ENCODE data around the gene SLC43A1. TPM values are rescaled to one million over a fixed set of nuclear protein-coding genes. Genes with fewer than 3 reads are reported as not detected.

The SLC43A1 gene
- total RNA-seq = 2.1 TPM

GRCh38 chr11:57515332-57516060, at the start of gene SLC43A1:
TSS of gene SLC43A1 (minus strand) at chr11:57515702. CDS start at chr11:57514111, 1,591 bp downstream.

DNA sequence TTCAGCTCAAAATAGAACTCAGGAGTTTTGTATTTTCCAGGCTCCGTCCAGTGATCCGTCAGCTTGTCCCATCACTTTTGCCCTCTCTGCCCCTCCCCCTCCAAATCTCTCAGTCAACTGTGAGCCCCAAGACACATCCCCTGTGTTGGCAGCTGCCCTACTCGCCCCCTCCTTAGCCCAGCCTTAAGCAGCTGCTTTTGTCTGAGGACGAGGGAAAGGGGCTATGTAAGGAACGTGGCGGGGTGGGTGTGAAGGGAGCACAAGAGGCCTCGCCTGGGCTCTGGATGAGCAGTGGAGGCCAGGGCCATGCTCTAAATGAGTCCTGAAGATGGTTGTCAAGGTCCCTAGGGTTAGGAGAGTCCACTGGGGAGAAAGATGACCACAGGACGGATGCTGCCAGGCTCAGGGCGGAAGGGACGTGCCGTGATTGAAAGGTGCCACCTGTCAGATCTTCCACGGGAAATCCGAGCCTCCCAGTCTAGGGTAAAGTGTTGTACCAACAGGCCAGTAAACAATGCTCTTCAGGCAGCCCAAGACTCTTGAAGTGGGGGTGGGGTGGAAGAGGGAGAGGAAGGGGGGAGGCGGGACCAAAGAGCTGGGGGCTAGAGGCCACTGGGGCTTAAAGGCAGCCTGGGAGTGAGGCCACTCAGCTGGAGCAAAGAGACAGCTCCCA, 21.6 kb upstream of the SLC43A1 start, which contains the start of gene SMTNL1:
Gene SMTNL1, plus strand, starts transcription at position 649 of the 673 bp plus-strand sequence. CDS start 5,048 bp downstream, outside the sequence.

GRCh38 chr11:57530596-57531507, 15.3 kb upstream of the SLC43A1 start, which contains the start of gene TIMM10:
TSS of gene TIMM10 (minus strand) at chr11:57530754. CDS start at chr11:57530189, 565 bp downstream.

DNA sequence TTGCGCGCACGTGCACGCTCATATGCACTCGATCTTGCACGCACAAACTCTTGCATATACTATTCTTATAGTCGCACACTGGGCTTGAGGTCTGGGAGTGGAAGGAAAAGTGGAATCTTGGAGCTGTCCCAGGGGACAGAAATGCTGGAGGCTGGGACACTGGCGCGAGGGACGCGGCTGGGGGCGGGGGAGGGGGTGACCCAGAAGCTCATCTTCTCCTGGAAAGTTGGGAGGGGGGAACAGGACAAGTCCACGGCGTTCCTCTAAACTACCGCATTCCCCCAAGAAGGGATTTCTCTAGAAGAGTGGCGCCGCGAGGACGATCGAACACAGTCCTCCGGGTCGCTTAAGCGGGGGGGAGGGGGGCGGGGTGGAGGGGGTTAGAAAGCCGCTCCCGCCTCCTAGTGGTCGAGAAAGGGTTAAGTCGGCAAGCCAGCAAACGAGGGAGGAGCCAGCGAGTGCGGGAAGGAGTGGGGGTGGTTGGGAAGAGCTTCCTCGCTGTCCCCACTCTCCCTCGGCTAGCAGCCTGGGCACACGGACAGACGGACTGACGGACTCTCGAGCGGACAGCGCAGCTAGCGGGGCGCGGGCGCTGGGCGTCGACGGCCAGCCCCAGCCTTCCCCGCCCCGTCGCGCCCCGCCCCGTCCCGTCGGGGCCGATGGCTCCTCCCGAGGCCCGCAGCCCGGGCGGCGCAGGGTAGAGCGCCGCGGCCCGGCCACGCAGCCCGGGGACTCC, 55.3 kb downstream of the SLC43A1 start, which contains the start of gene RTN4RL2:
Gene RTN4RL2, plus strand, starts transcription at position 507 of the 736 bp plus-strand sequence. CDS start 338 bp downstream, outside the sequence.

Small RNA genes lying within 50 kb of the gene (small RNA-seq; reads per million reads assigned to genes)
- gene RN7SL605P (not detected), gene RNA5SP341 (not detected)

Other genes starting within 250 kb of the SLC43A1 start
- gene TNKS1BP1, start 190.8 kb downstream of the SLC43A1 start, total RNA-seq = 22.8 TPM
- 52.8 TPM for gene SSRP1, start 179.8 kb downstream of the SLC43A1 start, total RNA-seq
- gene P2RX3, start 177.3 kb downstream of the SLC43A1 start, total RNA-seq = 0.23 TPM
- gene PRG3, start 134.6 kb downstream of the SLC43A1 start, total RNA-seq = not detected
- 0.46 TPM for gene PRG2, start 125.1 kb downstream of the SLC43A1 start, total RNA-seq
- 8.8 TPM for gene SLC43A3, start 88.6 kb downstream of the SLC43A1 start, total RNA-seq
- 0.46 TPM for gene RTN4RL2, start 55.2 kb downstream of the SLC43A1 start, total RNA-seq
- gene TIMM10, start 15.1 kb upstream of the SLC43A1 start, total RNA-seq = 23.3 TPM
- not detected for gene SMTNL1, start 21.9 kb upstream of the SLC43A1 start, total RNA-seq
- 51.4 TPM for gene UBE2L6, start 52.0 kb upstream of the SLC43A1 start, total RNA-seq
- gene SERPING1, start 82.0 kb upstream of the SLC43A1 start, total RNA-seq = 9.5 TPM
- 2.5 TPM for gene YPEL4, start 134.2 kb upstream of the SLC43A1 start, total RNA-seq
- gene CLP1, start 142.1 kb upstream of the SLC43A1 start, total RNA-seq = 14.3 TPM
- gene ZDHHC5, start 152.4 kb upstream of the SLC43A1 start, total RNA-seq = 25.8 TPM
- 25.4 TPM for gene MED19, start 196.5 kb upstream of the SLC43A1 start, total RNA-seq
- 75.0 TPM for gene TMX2, start 196.9 kb upstream of the SLC43A1 start, total RNA-seq
- 46.4 TPM for gene SELENOH, start 225.8 kb upstream of the SLC43A1 start, total RNA-seq
- not detected for gene BTBD18, start 236.1 kb upstream of the SLC43A1 start, total RNA-seq
- gene CTNND1, start 246.1 kb upstream of the SLC43A1 start, total RNA-seq = 123 TPM